ENCODE data around the gene PREX1.

The PREX1 gene

DNA sequence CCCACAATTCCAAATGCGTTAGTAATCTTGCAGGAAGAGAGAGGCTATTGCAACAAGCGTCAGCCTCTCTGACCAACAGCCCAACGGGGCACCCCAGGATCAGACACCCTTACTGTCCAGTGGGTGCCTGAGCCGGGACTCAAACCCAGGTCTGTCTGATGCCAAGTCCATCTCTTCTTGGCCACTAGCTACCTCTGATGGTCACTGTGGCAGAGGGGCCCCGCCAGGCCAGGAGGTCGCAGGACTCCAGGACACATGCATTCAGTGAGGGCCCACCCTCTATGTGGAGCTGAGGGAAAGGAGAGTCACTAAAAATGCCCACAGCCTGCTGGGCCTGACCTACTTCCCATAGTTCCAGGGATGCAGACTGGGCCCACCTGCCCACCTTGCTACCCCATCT is 83.3 kb downstream of the PREX1 start:
- TF ChIP-seq, protein P1, sequence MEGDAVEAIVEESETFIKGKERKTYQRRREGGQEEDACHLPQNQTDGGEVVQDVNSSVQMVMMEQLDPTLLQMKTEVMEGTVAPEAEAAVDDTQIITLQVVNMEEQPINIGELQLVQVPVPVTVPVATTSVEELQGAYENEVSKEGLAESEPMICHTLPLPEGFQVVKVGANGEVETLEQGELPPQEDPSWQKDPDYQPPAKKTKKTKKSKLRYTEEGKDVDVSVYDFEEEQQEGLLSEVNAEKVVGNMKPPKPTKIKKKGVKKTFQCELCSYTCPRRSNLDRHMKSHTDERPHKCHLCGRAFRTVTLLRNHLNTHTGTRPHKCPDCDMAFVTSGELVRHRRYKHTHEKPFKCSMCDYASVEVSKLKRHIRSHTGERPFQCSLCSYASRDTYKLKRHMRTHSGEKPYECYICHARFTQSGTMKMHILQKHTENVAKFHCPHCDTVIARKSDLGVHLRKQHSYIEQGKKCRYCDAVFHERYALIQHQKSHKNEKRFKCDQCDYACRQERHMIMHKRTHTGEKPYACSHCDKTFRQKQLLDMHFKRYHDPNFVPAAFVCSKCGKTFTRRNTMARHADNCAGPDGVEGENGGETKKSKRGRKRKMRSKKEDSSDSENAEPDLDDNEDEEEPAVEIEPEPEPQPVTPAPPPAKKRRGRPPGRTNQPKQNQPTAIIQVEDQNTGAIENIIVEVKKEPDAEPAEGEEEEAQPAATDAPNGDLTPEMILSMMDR (IDR thresholded peaks at IDR 0.05; ENCODE audit: low read length, missing control alignments) = no peak
- DNase-seq (ENCODE audit: low read depth) = no peak
- no peak overlapping the region for H3K4me3 ChIP-seq (replicated peaks; ENCODE audit: low read depth, low read length)

DNA sequence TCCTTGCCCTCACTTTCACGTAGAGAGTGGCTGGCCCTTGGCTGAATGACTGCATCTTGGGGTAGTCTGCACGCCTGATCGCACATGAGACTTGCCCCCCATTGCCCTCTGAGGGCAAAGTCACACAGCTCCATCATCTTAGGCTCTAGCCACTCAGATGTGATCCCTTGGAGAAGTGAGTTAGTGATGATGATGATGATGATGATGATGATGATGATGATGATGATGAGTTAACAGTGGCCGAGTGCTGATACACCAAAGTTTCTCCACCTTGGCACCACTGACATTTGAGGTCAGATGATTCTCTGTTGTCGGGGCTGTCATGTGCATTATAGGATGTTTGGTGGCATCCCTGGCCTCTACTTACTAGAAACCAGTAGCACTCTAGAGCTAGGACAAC is 84.0 kb downstream of the PREX1 start:
- TF ChIP-seq, protein P1 (IDR thresholded peaks at IDR 0.05; ENCODE audit: low read length, missing control alignments) = no peak
- DNase-seq (ENCODE audit: low read depth) = no peak
- H3K4me3 ChIP-seq (replicated peaks; ENCODE audit: low read depth, low read length) = no peak overlapping the region

DNA sequence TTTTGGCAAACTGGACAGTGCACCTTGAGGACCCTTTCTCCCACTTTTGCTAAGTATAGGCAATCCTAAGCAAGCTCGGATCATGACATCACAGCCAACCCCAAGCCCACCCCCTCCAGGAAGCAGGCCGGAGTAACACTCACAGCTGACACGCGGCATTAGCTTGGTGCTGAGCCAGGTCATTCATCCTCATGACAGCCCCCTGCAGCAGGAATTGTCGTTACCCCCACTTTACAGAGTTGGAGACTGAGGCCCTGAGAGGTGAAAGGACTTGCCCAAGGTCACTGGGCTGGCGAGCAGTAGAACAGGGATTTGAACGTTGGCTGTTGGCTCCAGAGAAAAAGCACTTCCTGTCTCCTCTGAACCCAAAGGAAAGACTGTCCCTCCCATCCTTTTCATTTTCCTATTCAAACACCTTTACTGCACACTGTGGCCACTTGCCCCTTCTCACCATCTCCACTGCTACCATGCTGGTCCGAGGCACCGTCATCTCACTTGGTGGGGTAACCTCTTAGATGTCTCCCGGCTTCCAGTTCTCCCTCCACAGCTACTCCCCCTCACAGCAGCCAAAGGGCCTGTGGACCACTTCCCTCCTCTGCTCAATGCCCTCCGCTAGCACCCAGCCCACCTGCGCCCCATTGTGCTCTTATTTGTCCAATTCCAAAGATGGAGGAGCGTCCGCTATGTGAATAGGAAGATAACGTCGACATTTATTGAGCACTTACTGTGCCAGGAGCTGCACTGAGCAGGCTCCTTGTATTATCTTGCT is 84.7 kb downstream of the PREX1 start:
- no peak overlapping the region for H3K4me3 ChIP-seq (replicated peaks; ENCODE audit: low read depth, low read length)
- TF ChIP-seq, protein P1 (IDR thresholded peaks at IDR 0.05; ENCODE audit: low read length, missing control alignments) = no peak
- no peak for DNase-seq (ENCODE audit: low read depth)

DNA sequence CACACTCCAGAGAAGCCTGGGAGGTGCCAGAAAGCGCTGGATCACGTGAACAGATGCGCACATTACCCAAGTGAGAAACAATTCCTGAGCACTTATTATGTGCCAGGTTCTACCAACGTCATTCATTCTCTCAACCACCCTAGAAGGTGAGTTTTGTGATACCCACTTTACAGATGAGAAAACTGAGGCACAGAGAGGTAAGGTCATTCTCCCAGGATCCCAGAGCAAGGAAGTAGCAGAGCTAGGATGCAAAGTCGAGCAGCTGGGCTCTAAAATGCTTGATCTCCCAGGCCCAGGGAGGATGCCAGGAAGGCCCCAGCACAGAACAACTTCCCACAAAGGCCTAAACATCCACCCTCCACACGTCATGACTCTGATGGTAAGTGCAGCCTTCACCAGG is 85.6 kb downstream of the PREX1 start:
- no peak for DNase-seq (ENCODE audit: low read depth)
- TF ChIP-seq, protein P1 (IDR thresholded peaks at IDR 0.05; ENCODE audit: low read length, missing control alignments) = no peak
- no peak overlapping the region for H3K4me3 ChIP-seq (replicated peaks; ENCODE audit: low read depth, low read length)

DNA sequence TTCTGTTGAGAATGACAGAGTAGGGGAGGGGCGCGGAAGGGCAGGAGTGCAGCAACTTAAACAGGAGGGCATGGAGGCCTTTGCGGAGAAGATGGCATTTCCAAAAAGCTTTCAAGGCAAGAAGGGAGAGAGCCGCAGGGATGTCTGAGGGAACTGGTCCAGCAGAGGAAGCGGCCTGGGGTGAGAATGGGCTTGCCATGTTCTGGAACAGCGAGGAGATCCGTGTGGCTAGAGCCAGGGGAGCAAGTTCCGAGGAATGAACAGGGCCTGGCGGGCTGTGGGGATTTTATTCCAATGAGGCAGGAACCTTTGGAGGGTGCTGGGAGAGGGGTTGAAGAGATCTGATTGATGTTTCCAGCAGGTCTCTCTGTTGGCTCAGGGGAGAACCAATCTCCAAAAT is 86.1 kb downstream of the PREX1 start:
- TF ChIP-seq, protein P1 (IDR thresholded peaks at IDR 0.05; ENCODE audit: low read length, missing control alignments) = no peak
- H3K4me3 ChIP-seq (replicated peaks; ENCODE audit: low read depth, low read length) = no peak overlapping the region
- DNase-seq (ENCODE audit: low read depth) = no peak

DNA sequence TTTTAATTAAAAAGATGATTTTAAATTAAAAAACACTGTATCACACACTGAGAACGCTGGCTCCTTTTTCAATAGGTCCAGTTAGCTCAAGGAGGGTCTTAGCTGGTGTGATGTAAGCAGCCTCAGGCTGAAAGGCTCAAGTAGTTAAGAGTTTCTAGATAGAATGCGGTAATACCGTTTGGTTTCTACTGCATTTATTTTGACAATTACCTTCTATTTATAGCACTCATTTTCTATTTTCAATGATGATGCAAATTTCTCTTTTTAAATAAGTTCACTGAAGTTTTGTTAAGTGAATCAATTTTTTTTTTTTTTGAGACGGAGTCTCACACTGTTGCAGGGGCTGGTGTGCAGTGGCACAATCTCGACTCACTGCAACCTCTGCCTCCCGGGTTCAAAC is 87.1 kb downstream of the PREX1 start:
- TF ChIP-seq, protein P1 (IDR thresholded peaks at IDR 0.05; ENCODE audit: low read length, missing control alignments) = no peak
- DNase-seq (ENCODE audit: low read depth) = no peak
- no peak overlapping the region for H3K4me3 ChIP-seq (replicated peaks; ENCODE audit: low read depth, low read length)

DNA sequence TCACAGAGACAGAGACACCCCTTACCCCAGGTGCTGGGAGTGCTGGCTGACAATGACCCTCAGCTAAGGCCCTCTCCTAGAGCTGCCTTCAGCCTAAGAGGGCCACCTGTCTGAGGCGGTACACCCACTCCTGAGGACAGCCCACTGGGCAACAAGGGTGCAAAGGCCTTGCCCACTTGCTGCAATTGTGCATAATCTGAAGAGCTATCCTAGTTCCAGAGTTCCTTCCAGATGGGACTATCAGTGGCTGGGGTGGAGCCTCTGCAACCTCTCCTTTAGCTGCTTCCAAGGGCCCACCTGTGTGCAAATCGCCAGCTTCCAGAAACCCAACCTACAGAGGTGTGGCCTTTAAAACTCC is 87.5 kb downstream of the PREX1 start:
- TF ChIP-seq, protein P1 (IDR thresholded peaks at IDR 0.05; ENCODE audit: low read length, missing control alignments) = no peak
- DNase-seq (ENCODE audit: low read depth) = no peak
- H3K4me3 ChIP-seq (replicated peaks; ENCODE audit: low read depth, low read length) = no peak overlapping the region
